SU-DHL-6 (cell line): ENCODE data around the gene CROCC.

ENCODE experiments used
- CTCF ChIP-seq: fragments of 200-600 bp; sonication (generic); IDR thresholded peaks from one replicate; pipeline ENCODE4 v1.5.1; 2017; ENCODE audit warnings: antibody characterized with exemption, mild to moderate bottlenecking, low read length, moderate library complexity; ENCODE audit not compliant: insufficient read depth, poor library complexity, severe bottlenecking
- EZH2phosphoT487 ChIP-seq: fragments of 200-600 bp; sonication (generic), shearing (Covaris generic); conservative IDR thresholded peaks from 2 replicates; pipeline ENCODE4 v1.6.1; 2018; ENCODE audit warnings: mild to moderate bottlenecking, antibody characterized with exemption, low read length, moderate library complexity, mixed read lengths

- TF ChIP-seq CTCF (no peak), EZH2phosphoT487 (no peak)
Measured at GRCh38 chr1:17011092-17011438, 89.3 kb downstream of the CROCC start.
